Karpas-422 (cell line): ENCODE measurements around the gene CCDC93. TPM values are rescaled to one million over a fixed set of nuclear protein-coding genes. Genes with fewer than 3 reads are reported as not detected.

Experiments used
- DNase-seq: peaks from one replicate; pipeline ENCODE4 v3.0.0-alpha.2; 2015
- H2AFZ ChIP-seq: fragments of 200-600 bp; sonication (generic); 2 replicates; pipeline ENCODE4 v1.6.1; 2014; ENCODE audit warnings: antibody characterized with exemption, low read length, mixed read lengths
- H3K27ac ChIP-seq: fragments of 200-600 bp; sonication (generic); 2 replicates; pipeline ENCODE4 v1.5.1; 2014; ENCODE audit warnings: mild to moderate bottlenecking, low read length, moderate library complexity
- H3K27me3 ChIP-seq: fragments of 200-600 bp; sonication (generic); 2 replicates; pipeline ENCODE4 v1.6.1; 2014; ENCODE audit warnings: low read length, mixed read lengths
- H3K36me3 ChIP-seq: fragments of 200-600 bp; sonication (generic); 2 replicates; pipeline ENCODE4 v1.6.1; 2014; ENCODE audit warnings: low read length, mixed read lengths; ENCODE audit not compliant: insufficient read depth
- H3K4me1 ChIP-seq: fragments of 200-600 bp; sonication (generic); 2 replicates; pipeline ENCODE4 v1.6.1; 2014; ENCODE audit warnings: mild to moderate bottlenecking, low read length, mixed read lengths
- H3K4me2 ChIP-seq: fragments of 200-600 bp; sonication (generic); 2 replicates; pipeline ENCODE4 v1.6.1; 2014; ENCODE audit warnings: low read length, low read depth, mild to moderate bottlenecking; ENCODE audit not compliant: poor library complexity, severe bottlenecking
- H3K4me3 ChIP-seq: fragments of 200-600 bp; sonication (generic); 2 replicates; pipeline ENCODE4 v1.5.1; 2014; ENCODE audit warnings: mild to moderate bottlenecking, antibody characterized with exemption, low read length, mixed read lengths
- H3K79me2 ChIP-seq: fragments of 200-600 bp; sonication (generic); 2 replicates; pipeline ENCODE4 v1.6.1; 2014; ENCODE audit warnings: mild to moderate bottlenecking, low read length, mixed read lengths
- H3K9ac ChIP-seq: fragments of 200-600 bp; sonication (generic); 2 replicates; pipeline ENCODE4 v1.6.0; 2014; ENCODE audit warnings: low read length
- H3K9me2 ChIP-seq: fragments of 200-600 bp; sonication (generic), shearing (Covaris generic); replicated peaks from 2 replicates; pipeline ENCODE4 v1.6.0; 2014; ENCODE audit warnings: mild to moderate bottlenecking, low read length, moderate library complexity; ENCODE audit not compliant: insufficient read depth
- H3K9me3 ChIP-seq: fragments of 300-700, 200-600 bp; sonication (generic); 2 replicates; pipeline ENCODE4 v1.6.1; 2014; ENCODE audit warnings: low read length, mixed read lengths
- H4K20me1 ChIP-seq: fragments of 200-600 bp; sonication (generic); 2 replicates; pipeline ENCODE4 v1.6.1; 2014; ENCODE audit warnings: mild to moderate bottlenecking, antibody characterized with exemption, low read length, low read depth; ENCODE audit not compliant: insufficient read depth
- total RNA-seq: library from RNA; depleted of rRNA; stranded (reverse); fragments of >200 nt; shearing (Covaris generic); gene quantifications from 2 replicates; pipeline ENCODE4 v1.2.3, GENCODE V29; 2014; ENCODE audit warnings: low replicate concordance

The CCDC93 gene
- total RNA-seq, 1 experiment from 2014 or later = 24.6 TPM

DNA sequence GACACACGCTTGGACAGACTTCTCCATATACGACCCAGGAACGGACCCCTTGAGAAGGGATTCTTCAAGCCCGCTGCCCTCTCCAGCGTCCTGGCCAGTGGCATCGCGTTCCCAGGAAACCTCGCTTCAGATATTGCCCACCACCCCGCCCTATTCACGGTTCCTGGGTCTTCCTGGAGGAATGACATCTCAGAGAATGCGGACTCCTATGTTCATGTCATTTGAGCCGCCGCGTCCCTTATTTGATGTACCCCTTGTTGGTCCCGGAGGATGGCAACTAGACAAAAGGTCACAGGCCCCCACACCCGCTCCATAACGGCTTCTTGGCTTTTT lies 588 bp upstream of the CCDC93 start:
- no peak overlapping the region for H3K27ac ChIP-seq
- H2AFZ ChIP-seq = peak overlapping the region; percentile 85
- H3K36me3 ChIP-seq = no peaks in the 10 kb centered on the region
- no peaks in the 10 kb centered on the region for H3K27me3 ChIP-seq
- H3K9ac ChIP-seq = peak overlapping the region; percentile 72
- peak overlapping the region; percentile 93 for H3K4me3 ChIP-seq
- H4K20me1 ChIP-seq = peaks cover 9% of the 10 kb centered on the region
- no peaks in the 10 kb centered on the region for H3K9me2 ChIP-seq
- H3K9me3 ChIP-seq = no peaks in the 10 kb centered on the region
- H3K79me2 ChIP-seq = peaks cover 44% of the 10 kb centered on the region
- no peak for DNase-seq
- peaks cover 29% of the 10 kb centered on the region for H3K4me1 ChIP-seq
- H3K4me2 ChIP-seq = peak overlapping the region; percentile 85

DNA sequence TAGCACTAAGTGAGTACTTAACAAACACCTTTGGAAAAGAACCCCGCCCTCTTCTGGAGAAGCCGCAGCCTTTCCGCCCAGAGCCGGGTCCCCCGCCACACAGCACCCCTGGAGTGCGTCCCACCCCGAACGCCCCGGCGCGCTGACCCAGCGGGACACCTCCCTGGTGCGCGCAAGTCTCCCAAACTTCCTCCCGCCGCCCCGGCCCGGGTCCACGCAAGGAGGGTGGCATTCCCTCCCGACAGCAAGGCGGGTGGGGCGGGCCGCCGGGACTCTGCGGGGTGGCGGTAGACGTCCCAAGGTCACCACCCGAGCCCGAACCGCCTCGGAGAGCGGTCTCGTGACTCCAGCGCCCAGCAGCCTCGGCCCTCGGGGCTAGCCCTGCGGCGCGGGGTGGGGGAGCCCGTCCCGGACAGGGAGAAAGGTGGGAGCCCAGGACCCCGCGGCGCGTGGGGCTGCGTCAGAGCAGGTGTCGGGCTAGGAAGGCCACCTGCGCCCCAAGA lies 598 bp downstream of the CCDC93 start:
- Histone ChIP-seq H3K9ac (peak overlapping the region; percentile 92), H3K9me3 (no peaks in the 10 kb centered on the region), H3K9me2 (no peaks in the 10 kb centered on the region), H4K20me1 (peaks cover 9% of the 10 kb centered on the region), H3K27ac (peak overlapping the region; percentile 39), H3K4me1 (peaks cover 29% of the 10 kb centered on the region), H3K4me2 (peak overlapping the region; percentile 85), H2AFZ (peak overlapping the region; percentile 86), H3K27me3 (no peaks in the 10 kb centered on the region), H3K4me3 (peak overlapping the region; percentile 93), H3K36me3 (peaks cover 6% of the 10 kb centered on the region; the same call in 1 of the 2 replicates), H3K79me2 (peaks cover 56% of the 10 kb centered on the region)
- DNase-seq = peak; percentile 61

DNA sequence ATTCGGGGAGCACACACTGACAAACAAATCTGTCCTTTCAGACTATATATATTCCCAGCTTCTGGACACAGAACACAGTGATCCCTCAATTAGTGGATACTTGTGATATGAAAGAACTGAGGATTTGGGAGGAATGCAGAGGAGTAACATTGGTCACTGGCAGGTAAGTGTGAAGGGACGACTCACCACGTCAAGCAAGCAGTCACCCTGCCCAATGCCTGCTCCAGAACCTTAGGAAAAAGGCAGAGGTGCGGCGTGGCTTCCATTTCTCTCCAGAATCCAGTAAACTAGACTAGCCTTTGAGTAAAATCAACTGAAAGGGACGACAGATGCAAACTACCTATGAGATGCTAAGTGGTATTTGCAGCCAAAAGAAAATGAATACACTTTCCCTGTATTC lies 1.1 kb downstream of the CCDC93 start:
- Histone ChIP-seq H3K9ac (peak overlapping the region; percentile 92), H3K9me3 (no peaks in the 10 kb centered on the region), H3K9me2 (no peaks in the 10 kb centered on the region), H3K27me3 (no peaks in the 10 kb centered on the region), H3K4me3 (peak overlapping the region; percentile 93), H2AFZ (no peak overlapping the region), H3K36me3 (peaks cover 11% of the 10 kb centered on the region; the same call in 1 of the 2 replicates), H3K79me2 (peaks cover 59% of the 10 kb centered on the region), H4K20me1 (peaks cover 9% of the 10 kb centered on the region), H3K4me2 (peak overlapping the region; percentile 85), H3K4me1 (peaks cover 29% of the 10 kb centered on the region), H3K27ac (no peak overlapping the region)
- DNase-seq = no peak

DNA sequence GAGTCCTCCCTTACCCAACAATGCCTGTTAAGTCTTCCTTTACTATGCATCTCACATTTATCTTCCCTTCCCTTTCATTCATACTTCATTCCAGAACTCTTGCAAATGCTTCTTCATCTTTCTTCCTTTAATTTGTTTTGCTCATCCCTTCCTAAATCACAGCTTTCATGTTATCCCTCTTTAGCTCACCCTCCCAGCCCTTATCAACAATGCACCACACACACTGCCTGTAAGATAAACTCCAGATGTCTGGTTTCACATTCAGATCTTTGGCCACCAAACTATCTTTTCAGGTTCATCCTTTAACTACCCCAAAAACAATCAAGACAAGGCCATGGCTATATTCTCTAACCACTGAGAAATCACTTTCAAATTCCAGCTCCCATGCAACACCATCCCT lies 3.4 kb downstream of the CCDC93 start:
- no peak overlapping the region for H3K27ac ChIP-seq
- peaks cover 9% of the 10 kb centered on the region for H4K20me1 ChIP-seq
- H2AFZ ChIP-seq = no peak overlapping the region
- H3K9me2 ChIP-seq = no peaks in the 10 kb centered on the region
- H3K27me3 ChIP-seq = no peaks in the 10 kb centered on the region
- no peaks in the 10 kb centered on the region for H3K9me3 ChIP-seq
- H3K9ac ChIP-seq = no peak overlapping the region
- no peak for DNase-seq
- H3K4me3 ChIP-seq = no peak overlapping the region
- no peak overlapping the region for H3K4me2 ChIP-seq
- peaks cover 61% of the 10 kb centered on the region for H3K79me2 ChIP-seq
- peaks cover 19% of the 10 kb centered on the region; the same call in 1 of the 2 replicates for H3K36me3 ChIP-seq
- peaks cover 27% of the 10 kb centered on the region for H3K4me1 ChIP-seq

DNA sequence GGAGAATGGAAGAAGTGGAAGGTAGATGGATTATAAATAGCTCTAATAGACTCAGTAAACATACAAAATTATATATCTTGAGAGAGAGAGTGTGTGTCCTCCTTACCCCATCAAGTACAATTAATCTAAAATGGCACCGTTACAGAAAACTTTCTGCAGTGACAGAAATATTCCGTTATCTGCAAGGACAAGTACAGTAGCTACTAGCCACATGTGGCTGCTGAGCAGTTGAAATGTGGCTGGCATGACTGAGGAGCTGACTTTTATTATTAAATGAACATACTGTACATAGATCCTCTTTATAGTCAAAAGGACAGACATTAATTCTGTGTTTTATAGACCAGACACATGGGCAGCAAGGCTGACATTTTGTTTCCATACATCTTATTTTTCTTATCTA lies 7.0 kb downstream of the CCDC93 start:
- DNase-seq = no peak
- H3K27ac ChIP-seq = no peak overlapping the region
- H3K79me2 ChIP-seq = peaks cover 56% of the 10 kb centered on the region
- H2AFZ ChIP-seq = no peak overlapping the region
- H4K20me1 ChIP-seq = peaks cover 5% of the 10 kb centered on the region; the same call in 1 of the 2 replicates
- H3K9me3 ChIP-seq = no peaks in the 10 kb centered on the region
- H3K9me2 ChIP-seq = no peaks in the 10 kb centered on the region
- H3K36me3 ChIP-seq = peaks cover 35% of the 10 kb centered on the region
- H3K4me3 ChIP-seq = no peak overlapping the region
- no peak overlapping the region for H3K4me2 ChIP-seq
- peaks cover 12% of the 10 kb centered on the region for H3K4me1 ChIP-seq
- H3K9ac ChIP-seq = no peak overlapping the region
- H3K27me3 ChIP-seq = no peaks in the 10 kb centered on the region

DNA sequence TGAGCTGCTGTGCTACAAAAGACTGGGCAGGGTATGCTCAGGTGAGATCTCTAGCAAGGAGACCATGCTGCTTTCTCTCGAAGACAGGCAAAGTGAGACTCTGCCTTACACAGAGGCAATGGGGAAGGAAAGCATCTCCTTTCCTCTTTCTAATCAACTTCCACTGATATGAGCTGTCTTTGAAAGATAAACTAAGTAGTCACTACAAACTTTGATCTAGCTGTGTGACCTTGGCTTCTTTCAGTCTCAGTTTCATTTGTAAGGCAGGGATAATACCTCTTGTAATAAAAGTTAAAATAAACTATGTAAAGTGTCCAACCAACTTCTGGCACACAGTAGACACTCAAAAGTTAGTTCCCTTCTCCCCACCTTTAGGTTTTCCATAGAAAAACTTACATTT lies 7.5 kb downstream of the CCDC93 start:
- no peak overlapping the region for H3K4me2 ChIP-seq
- H2AFZ ChIP-seq = no peak overlapping the region
- H3K79me2 ChIP-seq = peaks cover 56% of the 10 kb centered on the region
- H3K4me1 ChIP-seq = peaks cover 7% of the 10 kb centered on the region
- peaks cover 40% of the 10 kb centered on the region for H3K36me3 ChIP-seq
- no peak overlapping the region for H3K27ac ChIP-seq
- H3K9me3 ChIP-seq = no peaks in the 10 kb centered on the region
- DNase-seq = no peak
- H4K20me1 ChIP-seq = peaks cover 5% of the 10 kb centered on the region; the same call in 1 of the 2 replicates
- no peaks in the 10 kb centered on the region for H3K27me3 ChIP-seq
- H3K9ac ChIP-seq = no peak overlapping the region
- no peaks in the 10 kb centered on the region for H3K9me2 ChIP-seq
- no peak overlapping the region for H3K4me3 ChIP-seq

DNA sequence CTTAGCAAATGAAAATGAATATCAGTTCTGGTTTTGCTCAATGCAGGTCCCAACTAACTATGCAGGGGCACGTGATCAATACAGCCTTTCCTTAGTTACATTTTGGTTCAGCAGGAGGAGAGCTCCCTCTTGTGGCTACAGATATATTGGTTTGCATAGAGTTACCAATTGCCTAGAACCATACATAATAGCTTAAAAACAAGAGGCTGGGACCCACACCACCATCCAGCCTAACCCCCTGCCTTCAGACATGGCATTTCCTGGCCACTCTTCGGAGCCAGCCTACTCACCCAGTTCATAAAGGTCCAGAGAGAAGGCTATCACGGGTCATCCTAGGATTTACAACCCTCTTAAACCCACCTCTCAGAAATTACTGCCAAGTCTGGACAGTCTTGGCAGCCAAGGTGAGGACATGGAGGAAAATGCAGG lies 10.5 kb downstream of the CCDC93 start:
- Histone ChIP-seq H3K4me2 (no peak overlapping the region), H2AFZ (peak overlapping the region; percentile 63; the same call in 1 of the 2 replicates), H4K20me1 (no peaks in the 10 kb centered on the region), H3K9ac (no peak overlapping the region), H3K4me3 (no peak overlapping the region), H3K79me2 (peaks cover 27% of the 10 kb centered on the region), H3K27me3 (no peaks in the 10 kb centered on the region), H3K9me2 (no peaks in the 10 kb centered on the region), H3K4me1 (peaks cover 7% of the 10 kb centered on the region), H3K36me3 (peaks cover 47% of the 10 kb centered on the region), H3K27ac (no peak overlapping the region), H3K9me3 (no peaks in the 10 kb centered on the region)
- peak; percentile 91 for DNase-seq

DNA sequence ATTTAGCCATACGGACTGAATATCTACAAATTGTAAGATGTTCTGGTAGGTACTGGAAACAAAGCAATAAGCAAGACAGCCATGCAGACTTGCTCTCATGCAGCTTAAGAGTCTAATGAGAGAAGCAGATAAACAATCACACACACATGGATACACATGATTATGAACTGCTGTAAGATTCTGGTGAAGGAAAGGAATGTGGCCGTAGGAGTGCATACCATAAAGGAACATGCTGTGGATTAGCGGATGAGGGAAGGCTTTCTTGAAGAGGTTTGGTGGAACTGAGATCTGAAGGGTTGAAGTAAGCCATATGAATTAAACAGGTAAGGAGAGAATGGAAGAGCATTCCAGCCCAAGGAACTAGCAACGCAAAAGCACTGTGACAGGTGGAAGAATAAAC lies 13.8 kb downstream of the CCDC93 start:
- H3K27me3 ChIP-seq = no peaks in the 10 kb centered on the region
- H3K4me2 ChIP-seq = no peak overlapping the region
- H3K4me3 ChIP-seq = no peak overlapping the region
- no peak overlapping the region for H3K27ac ChIP-seq
- DNase-seq = no peak
- no peaks in the 10 kb centered on the region for H3K9me3 ChIP-seq
- H3K4me1 ChIP-seq = peaks cover 7% of the 10 kb centered on the region
- no peak overlapping the region for H2AFZ ChIP-seq
- H3K36me3 ChIP-seq = peaks cover 44% of the 10 kb centered on the region
- peaks cover 26% of the 10 kb centered on the region for H3K79me2 ChIP-seq
- no peaks in the 10 kb centered on the region for H4K20me1 ChIP-seq
- no peak overlapping the region for H3K9ac ChIP-seq
- H3K9me2 ChIP-seq = no peaks in the 10 kb centered on the region
